Stimulated activated CD4-positive, alpha-beta T cell treated with anti-CD3 and anti-CD28 coated beads, TNF-alpha, amount 100 ng/mL, for 4 hours (primary cell): ENCODE measurements around the gene DUOXA1.

Experiments
- DNase-seq, 3 experiments: peaks; one replicate each; pipeline ENCODE4 v3.0.0-alpha.2; 2020; ENCODE audit warnings: low read depth in 3 of 3

DUOXA1 gene

GRCh38 chr15:45132844-45133560 is 3.3 kb upstream of the DUOXA1 start:
- no peak for DNase-seq

DNA sequence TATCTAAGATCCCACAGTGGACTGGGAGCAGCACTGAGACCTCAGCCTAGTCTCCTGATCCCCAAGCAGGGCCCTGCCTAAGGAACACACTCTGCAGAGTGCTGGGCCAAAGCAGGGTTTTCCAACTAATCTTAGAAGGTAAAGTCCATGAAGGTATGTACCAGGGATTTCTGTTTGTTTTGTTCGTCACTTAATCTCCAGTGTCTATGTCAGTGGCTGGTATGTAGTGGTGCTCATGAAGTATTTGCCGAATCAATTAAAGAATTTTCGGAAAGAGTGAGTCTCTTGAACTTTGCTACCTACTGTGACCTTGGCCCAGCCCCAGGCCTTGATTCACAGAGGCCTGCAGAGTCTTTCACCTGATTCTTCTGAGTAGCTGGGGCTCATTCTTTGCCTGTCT is 1.8 kb upstream of the DUOXA1 start:
- no peak for DNase-seq

DNA sequence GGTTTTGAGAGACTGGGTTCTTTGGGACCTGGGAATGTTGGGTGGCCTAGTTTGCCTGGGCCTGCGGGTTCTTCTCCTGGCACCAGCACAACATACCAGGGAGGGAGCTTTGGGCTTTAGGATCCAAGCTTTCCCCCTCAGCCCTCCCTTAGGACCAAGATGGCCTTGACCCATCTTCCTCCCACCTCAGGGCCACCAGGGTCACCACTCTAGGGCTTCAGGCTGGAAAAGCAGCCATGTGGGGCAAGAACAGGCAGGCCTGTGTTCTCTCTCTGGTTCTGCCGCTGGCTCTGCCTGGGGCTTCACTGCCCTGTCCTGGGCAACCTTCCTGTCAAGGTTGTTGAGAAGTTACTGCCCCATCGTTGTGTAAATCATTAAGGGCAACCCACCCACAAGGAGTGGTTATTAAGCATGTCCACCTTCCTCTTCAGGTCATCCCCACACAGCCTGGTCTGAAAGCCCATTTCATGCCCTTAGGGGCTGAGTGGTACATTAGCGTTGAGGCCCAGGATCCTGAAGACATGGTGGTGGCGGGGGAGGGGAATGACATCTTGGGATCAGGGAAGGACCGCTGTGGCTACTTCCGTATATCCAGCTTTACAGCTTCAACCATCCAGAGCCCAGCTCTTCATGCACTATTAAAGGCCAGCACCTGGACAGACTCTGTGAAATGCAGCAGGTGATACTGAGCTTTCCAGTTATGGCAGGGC is 767 bp upstream of the DUOXA1 start:
- DNase-seq: no peak

GRCh38 chr15:45128971-45129639 is 574 bp downstream of the DUOXA1 start:
- DNase-seq: no peak

- DNase-seq: peak in 1 of 3 experiments; percentile 14
These were observed 3.0 kb downstream of the DUOXA1 start for GRCh38 chr15:45126535-45127158.

- DNase-seq: no peak
These were observed 6.3 kb downstream of the DUOXA1 start for GRCh38 chr15:45123397-45123796.

- DNase-seq: no peak
These were observed 7.0 kb downstream of the DUOXA1 start for GRCh38 chr15:45122719-45123118.

- no peak for DNase-seq
These were observed 7.8 kb downstream of the DUOXA1 start for GRCh38 chr15:45121706-45122417.

GRCh38 chr15:45121020-45121419 is 8.7 kb downstream of the DUOXA1 start:
- no peak for DNase-seq

- no peak for DNase-seq
These were observed 9.4 kb downstream of the DUOXA1 start for GRCh38 chr15:45120081-45120972.

DNA sequence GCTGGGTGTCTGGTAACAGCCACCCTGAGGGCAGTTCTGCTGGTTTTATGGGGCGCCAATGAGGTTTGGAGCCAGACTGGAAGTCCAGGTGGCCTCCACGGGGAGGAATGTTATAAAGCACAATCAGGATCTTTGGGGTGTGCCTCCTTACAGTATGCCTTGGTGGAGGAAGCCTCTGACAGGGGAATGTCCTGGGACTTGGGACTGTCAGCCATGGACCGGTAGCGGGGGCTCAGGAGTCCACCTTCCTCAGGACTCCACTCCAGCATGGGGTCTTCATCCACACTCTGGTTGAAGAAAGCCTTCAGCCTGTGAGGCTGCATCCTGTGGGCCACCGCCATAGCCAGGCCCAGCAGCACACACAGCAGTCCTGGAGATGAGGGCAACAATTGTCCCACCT is 10.7 kb downstream of the DUOXA1 start:
- DNase-seq: no peak

DNA sequence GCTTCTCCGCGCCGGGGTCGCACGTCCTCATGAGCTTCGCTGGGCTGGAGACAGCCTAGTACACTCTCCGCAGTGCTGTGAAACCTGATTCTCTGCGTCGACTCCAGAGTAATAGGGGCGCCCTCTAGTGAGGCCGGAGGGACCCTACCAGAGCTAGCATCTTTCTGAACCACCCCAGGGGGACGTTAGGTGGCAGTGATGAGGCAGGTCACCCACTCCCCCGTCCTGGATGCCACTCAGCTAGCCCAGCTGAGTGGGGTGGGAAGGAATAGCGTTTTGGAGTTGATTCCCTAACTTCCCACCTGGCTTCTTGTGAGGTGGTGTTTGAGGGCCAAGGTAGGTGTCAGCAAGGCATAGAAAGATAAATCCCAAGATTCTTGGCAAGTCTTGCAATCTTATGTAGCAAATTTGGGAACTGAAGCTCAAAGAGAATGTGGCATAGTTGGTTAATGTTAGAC is 11.5 kb downstream of the DUOXA1 start:
- peak; percentile 62 to 75 (median 65) for DNase-seq

- no peak for DNase-seq
These were observed 12.2 kb downstream of the DUOXA1 start for GRCh38 chr15:45117308-45118130.

DNA sequence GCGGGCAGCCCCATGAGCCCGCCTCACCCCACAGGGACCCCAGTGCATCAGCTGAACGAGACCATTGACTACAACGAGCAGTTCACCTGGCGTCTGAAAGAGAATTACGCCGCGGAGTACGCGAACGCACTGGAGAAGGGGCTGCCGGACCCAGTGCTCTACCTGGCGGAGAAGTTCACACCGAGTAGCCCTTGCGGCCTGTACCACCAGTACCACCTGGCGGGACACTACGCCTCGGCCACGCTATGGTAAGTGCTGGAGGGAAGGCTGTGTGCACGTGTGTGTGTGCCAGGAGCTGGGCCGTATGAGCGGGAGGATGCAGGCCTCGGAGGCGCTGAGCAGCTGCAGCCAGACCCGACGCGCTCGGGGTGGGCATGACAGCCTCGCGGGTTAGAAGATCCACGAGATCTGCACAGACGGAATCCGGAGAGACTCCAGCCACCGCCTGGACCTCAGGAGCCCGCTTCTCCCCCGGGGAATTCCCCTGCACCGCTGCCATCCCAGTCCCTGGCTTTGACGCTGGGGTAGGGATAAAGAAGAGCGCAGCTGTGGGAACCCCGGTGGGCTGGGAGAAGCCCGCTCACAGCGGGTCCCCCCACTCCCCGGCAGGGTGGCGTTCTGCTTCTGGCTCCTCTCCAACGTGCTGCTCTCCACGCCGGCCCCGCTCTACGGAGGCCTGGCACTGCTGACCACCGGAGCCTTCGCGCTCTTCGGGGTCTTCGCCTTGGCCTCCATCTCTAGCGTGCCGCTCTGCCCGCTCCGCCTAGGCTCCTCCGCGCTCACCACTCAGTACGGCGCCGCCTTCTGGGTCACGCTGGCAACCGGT is 13.0 kb downstream of the DUOXA1 start:
- no peak for DNase-seq

GRCh38 chr15:45116006-45116481 is 13.6 kb downstream of the DUOXA1 start:
- no peak for DNase-seq

DNA sequence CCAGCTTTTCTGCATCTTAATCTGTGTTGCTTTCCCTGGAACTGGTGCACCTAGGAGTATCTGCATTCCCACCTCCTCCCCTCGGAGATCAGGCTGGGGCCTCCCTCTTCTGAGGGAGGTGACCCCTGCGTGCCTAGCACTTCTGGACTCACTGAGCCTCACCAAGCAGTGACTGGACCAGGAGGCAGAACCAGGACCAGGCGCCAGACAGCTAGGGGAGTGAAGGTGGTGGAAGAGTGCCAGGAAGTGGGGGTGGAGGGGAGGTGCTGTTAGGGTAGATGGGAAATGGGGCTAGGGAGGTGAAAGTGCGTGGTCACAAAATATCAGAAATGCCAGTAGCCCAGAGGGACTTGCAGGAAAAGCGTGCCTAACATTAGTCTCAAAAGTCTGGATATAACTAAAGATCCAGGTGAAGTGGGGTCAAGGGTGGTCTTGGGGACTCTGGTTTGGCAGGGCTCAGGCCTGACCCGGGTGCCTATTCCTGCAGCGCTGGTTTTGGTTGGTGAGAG is 14.3 kb downstream of the DUOXA1 start:
- DNase-seq: no peak

GRCh38 chr15:45114751-45115085 is 15.0 kb downstream of the DUOXA1 start:
- no peak for DNase-seq

GRCh38 chr15:45114076-45114750 is 15.5 kb downstream of the DUOXA1 start, which contains the start of the genes DUOX2 and DUOXA2:
Gene DUOX2 (minus strand): TSS chr15:45114172. CDS start chr15:45113411, 761 bp downstream.
Gene DUOXA2 (plus strand): TSS chr15:45114326. CDS start chr15:45114606, 280 bp downstream.
- DNase-seq: no peak
